ENCODE results near the gene POTEI. TPM values are rescaled to one million over a fixed set of nuclear protein-coding genes. Genes with fewer than 3 reads are reported as not detected.
"Not testable (repeated sequence)": the region's sequence is repeated elsewhere in the genome, so short reads cannot be mapped to it uniquely, and the experiment has no call there.

POTEI gene
- total and polyA plus RNA-seq, 3 experiments from 2014 or later = not detected

DNA sequence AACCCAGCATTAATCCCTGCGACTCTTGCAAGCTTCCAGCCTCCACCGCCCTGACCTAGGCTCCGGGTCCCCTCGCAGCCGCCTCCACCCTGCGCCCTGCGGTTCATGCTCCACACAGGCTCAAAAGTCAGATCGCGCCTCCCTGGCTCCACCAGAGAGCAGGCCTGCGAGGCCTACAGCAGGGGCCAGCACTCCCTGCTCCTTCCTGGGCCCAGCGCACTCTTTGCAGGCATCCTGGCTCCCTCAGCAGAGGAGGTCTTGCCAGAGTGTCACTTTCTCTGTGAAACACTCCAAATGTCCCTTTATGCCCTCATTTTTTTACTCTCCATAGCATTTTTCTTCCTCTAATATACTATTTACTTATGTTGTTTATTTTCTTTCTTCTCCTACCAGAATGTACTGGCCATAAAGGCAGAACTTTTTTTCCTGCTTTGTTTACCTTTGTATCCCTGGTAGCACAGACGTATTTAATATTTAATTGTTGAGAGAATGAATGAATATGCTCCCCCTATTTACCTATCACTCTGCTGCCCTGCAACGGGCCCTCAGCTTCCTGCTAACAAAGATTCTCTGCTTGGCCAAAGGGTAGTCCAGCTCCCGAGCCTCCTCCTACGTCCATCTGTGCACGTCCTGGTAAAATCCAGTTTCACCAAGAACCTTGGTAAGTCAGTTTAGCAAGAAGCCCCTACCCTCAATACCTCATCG lies 2.8 kb upstream of the POTEI start:
- H3K27ac Mint-ChIP-seq; POLR2A ChIA-PET; H3K4me3 Mint-ChIP-seq; DNase-seq; H3K9me3 ChIP-seq (ENCODE audit: low read length); H3K4me1 Mint-ChIP-seq; CTCF ChIA-PET; H3K4me3 ChIP-seq (ENCODE audit: low read length); H3K27ac ChIP-seq (ENCODE audit: low read depth, low read length); H3K4me1 ChIP-seq (ENCODE audit: insufficient read depth, low read length); H3K27me3 Mint-ChIP-seq; H3K36me3 Mint-ChIP-seq; H3K9me3 Mint-ChIP-seq; H3K36me3 ChIP-seq (ENCODE audit: insufficient read depth, low read length); H3K27me3 ChIP-seq (ENCODE audit: insufficient read depth, low read length, poor library complexity, severe bottlenecking): not testable (repeated sequence)

DNA sequence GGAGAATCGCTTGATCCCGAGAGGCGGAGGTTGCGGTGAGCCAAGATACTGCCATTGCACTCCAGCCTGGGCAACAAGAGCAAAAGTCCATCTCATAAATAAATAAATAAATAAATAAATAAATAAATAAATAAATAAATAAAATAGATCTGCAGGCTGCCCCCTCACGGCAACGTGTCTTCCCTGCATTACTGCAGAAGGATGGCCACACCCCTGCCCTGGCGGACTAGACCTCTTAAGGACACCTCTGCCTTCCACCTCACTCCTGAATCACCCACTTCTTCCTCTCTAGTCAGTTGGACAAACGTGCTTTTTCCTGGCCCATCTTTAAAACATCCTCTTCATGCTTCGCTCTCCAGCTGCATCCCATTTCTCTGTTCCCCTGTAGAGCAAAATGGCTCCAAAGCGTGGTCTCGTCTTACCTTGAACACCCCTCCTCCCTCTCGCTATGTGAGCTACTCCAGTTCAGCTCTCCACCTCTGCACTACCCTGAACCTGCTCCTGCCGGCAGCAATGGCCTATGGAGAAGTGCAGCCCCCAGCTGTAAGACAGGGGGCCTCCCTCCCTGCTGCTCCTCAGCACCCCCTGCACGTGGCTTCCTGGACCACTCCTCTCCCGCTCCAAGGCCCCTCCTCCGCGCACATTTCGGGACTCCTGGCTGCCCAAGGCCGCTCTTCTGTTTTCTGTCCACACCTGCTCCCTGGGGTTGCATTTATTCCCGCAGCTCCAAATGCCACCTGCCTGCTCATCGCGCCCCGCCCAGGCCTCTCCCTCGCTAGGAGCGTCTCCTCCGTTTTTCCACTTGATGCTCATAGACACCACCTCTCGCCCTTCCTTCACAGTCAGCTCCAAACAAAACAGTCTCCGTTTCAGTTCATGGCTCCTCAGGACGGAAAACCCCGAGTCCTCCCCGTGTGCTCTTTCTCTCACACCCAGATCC lies 1.9 kb upstream of the POTEI start:
- DNase-seq; H3K27ac Mint-ChIP-seq; H3K27me3 Mint-ChIP-seq; H3K36me3 ChIP-seq (ENCODE audit: insufficient read depth, low read length); H3K36me3 Mint-ChIP-seq; H3K27me3 ChIP-seq (ENCODE audit: insufficient read depth, low read length, poor library complexity, severe bottlenecking); CTCF ChIA-PET; H3K27ac ChIP-seq (ENCODE audit: low read depth, low read length); H3K4me3 ChIP-seq (ENCODE audit: low read length); H3K4me1 Mint-ChIP-seq; POLR2A ChIA-PET; H3K9me3 Mint-ChIP-seq; H3K4me1 ChIP-seq (ENCODE audit: insufficient read depth, low read length); H3K4me3 Mint-ChIP-seq; H3K9me3 ChIP-seq (ENCODE audit: low read length): not testable (repeated sequence)

DNA sequence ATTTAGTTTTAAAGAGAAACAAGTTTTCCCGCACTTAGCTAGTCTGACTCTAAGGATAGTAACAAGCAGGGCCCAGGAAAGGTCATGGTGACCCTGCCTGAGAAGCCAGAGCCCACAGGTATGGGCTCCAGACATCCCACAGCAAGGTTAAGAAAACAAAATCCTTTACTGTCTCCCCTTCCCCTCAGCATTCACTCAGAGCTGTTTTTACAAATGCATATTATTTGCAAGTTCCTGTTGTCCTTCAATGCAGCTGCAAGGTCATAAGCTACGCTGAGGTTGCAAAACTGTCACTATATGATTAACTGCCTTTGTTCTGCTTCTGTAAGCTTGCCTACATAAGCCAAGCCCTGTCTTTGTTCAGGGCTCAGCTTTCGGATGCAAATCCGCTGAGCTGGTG lies 18.1 kb downstream of the POTEI start:
- H3K27me3 Mint-ChIP-seq; H3K4me3 Mint-ChIP-seq; H3K4me1 Mint-ChIP-seq; H3K27ac Mint-ChIP-seq; H3K36me3 Mint-ChIP-seq; CTCF ChIA-PET; H3K4me3 ChIP-seq (ENCODE audit: low read length); H3K9me3 Mint-ChIP-seq; H3K27ac ChIP-seq (ENCODE audit: low read depth, low read length); POLR2A ChIA-PET; H3K27me3 ChIP-seq (ENCODE audit: insufficient read depth, low read length, poor library complexity, severe bottlenecking); DNase-seq; H3K36me3 ChIP-seq (ENCODE audit: insufficient read depth, low read length); H3K9me3 ChIP-seq (ENCODE audit: low read length); H3K4me1 ChIP-seq (ENCODE audit: insufficient read depth, low read length): not testable (repeated sequence)

DNA sequence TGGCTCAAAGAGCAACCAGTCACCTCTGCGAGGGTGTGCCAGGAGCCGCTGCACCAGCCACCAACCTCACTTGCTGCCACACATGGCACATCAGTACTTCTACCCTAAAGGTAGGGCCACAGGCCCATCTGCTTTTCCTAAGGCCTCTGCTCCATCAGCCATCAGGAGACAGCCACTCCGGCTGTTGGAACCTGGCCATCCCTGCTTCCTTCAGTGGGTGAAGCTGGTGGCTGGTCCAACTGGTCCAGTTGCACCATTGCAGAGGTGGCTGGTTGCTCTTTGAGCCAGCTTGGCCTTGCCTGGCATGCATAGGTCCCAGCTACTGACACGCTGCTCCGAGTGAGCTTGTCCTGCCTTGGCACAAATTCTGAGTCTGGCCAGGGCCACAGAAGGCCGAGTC lies 53.7 kb downstream of the POTEI start:
- H3K36me3 ChIP-seq (ENCODE audit: insufficient read depth, low read length); H3K27ac ChIP-seq (ENCODE audit: low read depth, low read length); H3K4me3 ChIP-seq (ENCODE audit: low read length); H3K36me3 Mint-ChIP-seq; H3K27me3 Mint-ChIP-seq; H3K9me3 ChIP-seq (ENCODE audit: low read length); H3K4me1 ChIP-seq (ENCODE audit: insufficient read depth, low read length); CTCF ChIA-PET; H3K4me3 Mint-ChIP-seq; H3K9me3 Mint-ChIP-seq; POLR2A ChIA-PET; H3K27me3 ChIP-seq (ENCODE audit: insufficient read depth, low read length, poor library complexity, severe bottlenecking); H3K27ac Mint-ChIP-seq; H3K4me1 Mint-ChIP-seq: not testable (repeated sequence)
- DNase-seq = peak in 1 of 5 donors; percentile 3

DNA sequence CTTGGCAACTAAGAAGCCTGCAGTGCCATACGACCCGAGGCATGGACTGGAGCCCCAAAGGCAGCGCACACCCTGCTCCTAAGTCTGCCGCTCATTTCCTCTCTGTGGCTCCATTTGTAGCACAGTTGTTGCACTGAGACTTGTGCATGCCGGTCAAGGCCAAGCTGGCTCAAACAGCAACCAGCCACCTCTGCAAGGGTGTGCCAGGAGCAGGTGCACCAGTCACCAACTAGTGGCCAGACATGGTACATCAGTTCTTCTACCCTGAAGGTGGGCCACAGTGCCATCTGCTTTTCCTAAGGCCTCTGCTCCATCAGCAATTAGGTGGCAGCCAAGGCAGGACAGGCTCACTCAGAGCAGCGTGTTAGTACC lies 54.4 kb downstream of the POTEI start:
- H3K36me3 ChIP-seq (ENCODE audit: insufficient read depth, low read length); H3K4me1 Mint-ChIP-seq; H3K27me3 Mint-ChIP-seq; H3K36me3 Mint-ChIP-seq; POLR2A ChIA-PET; H3K4me3 ChIP-seq (ENCODE audit: low read length); H3K27me3 ChIP-seq (ENCODE audit: insufficient read depth, low read length, poor library complexity, severe bottlenecking); H3K4me1 ChIP-seq (ENCODE audit: insufficient read depth, low read length); H3K27ac Mint-ChIP-seq; H3K9me3 ChIP-seq (ENCODE audit: low read length); H3K27ac ChIP-seq (ENCODE audit: low read depth, low read length); CTCF ChIA-PET; H3K4me3 Mint-ChIP-seq; H3K9me3 Mint-ChIP-seq: not testable (repeated sequence)
- peak in 1 of 5 donors; percentile 5 for DNase-seq

GRCh38 chr2:130453955-130454711 lies 55.0 kb downstream of the POTEI start:
- CTCF ChIA-PET; H3K27me3 ChIP-seq (ENCODE audit: insufficient read depth, low read length, poor library complexity, severe bottlenecking); H3K27ac ChIP-seq (ENCODE audit: low read depth, low read length); H3K27me3 Mint-ChIP-seq; H3K36me3 Mint-ChIP-seq; H3K27ac Mint-ChIP-seq; H3K4me1 Mint-ChIP-seq; POLR2A ChIA-PET; H3K4me1 ChIP-seq (ENCODE audit: insufficient read depth, low read length); H3K36me3 ChIP-seq (ENCODE audit: insufficient read depth, low read length); H3K9me3 Mint-ChIP-seq; H3K9me3 ChIP-seq (ENCODE audit: low read length); H3K4me3 Mint-ChIP-seq; H3K4me3 ChIP-seq (ENCODE audit: low read length): not testable (repeated sequence)
- DNase-seq = peak in 1 of 5 donors; percentile 17

GRCh38 chr2:130452897-130453296 lies 56.2 kb downstream of the POTEI start:
- peak in 1 of 5 donors; percentile 3 for DNase-seq
- H3K27me3 ChIP-seq (ENCODE audit: insufficient read depth, low read length, poor library complexity, severe bottlenecking); CTCF ChIA-PET: not testable (repeated sequence)

DNA sequence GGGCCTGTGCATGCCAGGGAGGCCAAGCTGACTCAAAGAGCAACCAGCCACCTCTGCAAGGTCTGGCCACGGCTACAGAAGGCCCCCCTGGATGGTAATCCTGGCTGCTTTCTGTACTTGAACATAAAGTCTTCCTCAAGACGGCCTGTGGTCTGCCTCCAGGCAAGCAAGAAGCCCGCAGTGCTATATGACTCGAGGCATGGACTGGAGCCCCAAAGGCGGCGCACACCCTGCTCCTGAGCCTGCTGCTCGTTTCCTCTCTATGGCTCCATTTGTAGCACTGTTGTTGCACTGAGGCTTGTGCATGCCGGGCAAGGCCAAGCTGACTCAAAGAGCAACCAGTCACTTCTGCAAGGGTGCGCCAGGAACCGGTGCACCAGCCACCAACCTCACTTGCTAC lies 57.3 kb downstream of the POTEI start:
- POLR2A ChIA-PET; H3K36me3 Mint-ChIP-seq; H3K9me3 Mint-ChIP-seq; H3K4me1 Mint-ChIP-seq; H3K9me3 ChIP-seq (ENCODE audit: low read length); H3K36me3 ChIP-seq (ENCODE audit: insufficient read depth, low read length); H3K27ac Mint-ChIP-seq; CTCF ChIA-PET; H3K27me3 ChIP-seq (ENCODE audit: insufficient read depth, low read length, poor library complexity, severe bottlenecking); H3K4me3 Mint-ChIP-seq; H3K4me1 ChIP-seq (ENCODE audit: insufficient read depth, low read length); H3K27me3 Mint-ChIP-seq; H3K4me3 ChIP-seq (ENCODE audit: low read length); H3K27ac ChIP-seq (ENCODE audit: low read depth, low read length): not testable (repeated sequence)
- DNase-seq = peak in 1 of 5 donors; percentile 8

More at GRCh38 chr2:130452897-130453296, 56.2 kb downstream of the POTEI start:
- H3K36me3 Mint-ChIP-seq; H3K4me1 Mint-ChIP-seq; H3K4me1 ChIP-seq (ENCODE audit: insufficient read depth, low read length); H3K36me3 ChIP-seq (ENCODE audit: insufficient read depth, low read length); H3K9me3 ChIP-seq (ENCODE audit: low read length); H3K27ac ChIP-seq (ENCODE audit: low read depth, low read length); H3K4me3 Mint-ChIP-seq; H3K27ac Mint-ChIP-seq; H3K4me3 ChIP-seq (ENCODE audit: low read length); H3K9me3 Mint-ChIP-seq; H3K27me3 Mint-ChIP-seq; POLR2A ChIA-PET: not testable (repeated sequence)

Data from CD8-positive, alpha-beta memory T cell (primary cell).